ENCODE results near the gene YBX2.

YBX2 gene

DNA sequence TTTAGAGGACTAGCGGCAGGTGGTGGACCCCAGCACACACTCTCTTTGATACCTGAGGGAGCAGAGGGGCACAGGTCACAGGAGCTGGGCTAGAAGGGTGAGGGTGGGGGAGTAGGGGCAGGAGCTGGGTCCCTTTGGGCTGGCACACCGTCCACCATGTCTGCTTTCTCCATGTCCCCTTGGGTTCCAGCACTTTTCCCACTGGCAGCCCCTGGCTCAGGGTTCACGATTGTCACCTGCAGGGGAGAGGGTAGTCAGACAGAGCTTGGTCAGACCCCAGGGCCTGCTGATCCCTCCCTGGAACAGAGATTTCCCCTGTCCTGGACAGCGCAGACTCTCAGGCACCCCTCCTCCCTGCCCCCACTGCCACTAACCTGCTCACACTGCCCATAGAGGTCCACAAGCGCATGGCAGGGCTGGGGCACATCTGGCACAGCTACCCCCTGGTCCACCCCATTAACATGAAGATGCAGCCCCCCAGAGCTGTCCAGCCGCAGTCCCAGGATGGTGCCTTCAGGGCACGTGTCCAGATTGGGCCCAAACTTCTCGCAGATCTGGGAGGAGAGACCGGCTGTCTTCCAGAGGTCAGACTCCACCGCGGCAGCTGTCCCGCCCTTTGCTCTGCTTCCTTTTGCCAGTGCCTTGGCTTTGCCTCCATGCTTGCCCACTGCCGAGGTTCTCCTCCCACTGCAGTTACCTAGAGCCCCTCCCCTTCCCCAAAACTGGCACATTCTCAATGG lies 23.9 kb upstream of the YBX2 start:
- POLR2A ChIA-PET, result interaction anchor here (0.6 to 2.0 kb wide), 3 partner anchors 9 to 516 kb away, joined by 3 to 13 read pairs (median 4); partner anchors contain the start of genes KDM6B and NEURL4

DNA sequence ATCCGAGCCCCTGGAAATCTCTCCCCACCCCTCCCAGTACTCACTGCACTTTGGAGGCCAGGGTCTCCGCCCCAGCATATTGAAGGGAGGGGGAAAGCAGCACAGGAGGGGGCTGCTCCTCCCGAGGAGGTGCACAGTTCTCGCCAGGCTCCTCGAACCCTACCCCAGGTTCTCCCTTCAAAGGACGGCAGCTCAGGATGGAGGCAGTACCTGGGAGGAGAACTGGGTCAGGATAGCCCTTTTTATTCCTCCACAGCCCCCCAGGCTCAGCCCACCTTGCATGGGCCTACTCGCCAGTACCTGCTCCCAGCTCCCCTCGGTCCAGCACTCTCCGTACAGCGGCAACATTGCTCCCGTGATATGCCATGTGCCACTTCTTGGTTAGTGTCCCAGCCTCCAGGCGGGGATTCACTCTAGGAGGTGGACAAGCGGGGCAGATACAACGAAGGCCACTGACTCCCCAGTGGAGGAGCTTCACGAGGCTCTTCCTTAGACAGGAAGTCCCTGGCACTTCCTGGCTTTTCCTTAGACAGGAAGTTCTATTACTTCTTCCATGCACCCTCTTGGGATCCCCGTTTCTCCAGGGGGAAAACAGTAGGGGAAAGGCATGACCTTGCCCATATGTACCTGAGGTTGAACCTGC lies 22.8 kb upstream of the YBX2 start:
- H3K4me3 ChIP-seq (ENCODE audit: low read depth, low read length), result no peak overlapping the region
- no peak for TF ChIP-seq ZNF404 (tag by site-specific recombination; IDR thresholded peaks at IDR 0.05)
- 0 out of 2 replicates have a peak, but pooled peaks have one; percentile 12 for TF ChIP-seq SP2 (tag by site-specific recombination; IDR thresholded peaks at IDR 0.05)
- H3K9me3 ChIP-seq (ENCODE audit: control insufficient read depth, insufficient read depth, low read depth, low read length), result no peaks in the 10 kb centered on the region
- peaks cover 6% of the 10 kb centered on the region; the same call in 1 of the 2 replicates for H3K4me1 ChIP-seq (ENCODE audit: control insufficient read depth, insufficient read depth, low read length)
- H3K27ac ChIP-seq (ENCODE audit: extremely low read depth, low read depth, low read length), result no peak overlapping the region
- CTCF ChIA-PET, result interaction anchor here (0.8 to 1.5 kb wide), 4 partner anchors 9 to 270 kb away, joined by 3 to 6 read pairs (median 4); partner anchors contain the start of gene SLC2A4
- POLR2A ChIA-PET, result interaction anchor here (0.6 to 2.0 kb wide), 3 partner anchors 8 to 517 kb away, joined by 3 to 13 read pairs (median 4); partner anchors contain the start of genes KDM6B and NEURL4
- H3K36me3 ChIP-seq (ENCODE audit: control insufficient read depth in 2 of 2, insufficient read depth in 1 of 2, low read length in 2 of 2), result peaks cover 31 to 77% of the 10 kb centered on the region in 2 experiments

More for the DNA sequence above, 23.9 kb upstream of the YBX2 start:
- H3K9me3 ChIP-seq (ENCODE audit: control insufficient read depth, insufficient read depth, low read depth, low read length), result no peaks in the 10 kb centered on the region
- CTCF ChIA-PET, result interaction anchor here (1.0 to 1.5 kb wide), 2 partner anchors 8 to 234 kb away, joined by 4 to 6 read pairs; no protein-coding TSS in a partner anchor
- no peak for TF ChIP-seq GFI1B (tag by site-specific recombination; IDR thresholded peaks at IDR 0.05)
- TF ChIP-seq SP2 (tag by site-specific recombination; IDR thresholded peaks at IDR 0.05), result 0 out of 2 replicates have a peak, but pooled peaks have one; percentile 6
- H3K36me3 ChIP-seq (ENCODE audit: control insufficient read depth in 2 of 2, insufficient read depth in 1 of 2, low read length in 2 of 2), result peaks cover 30 to 77% of the 10 kb centered on the region in 2 experiments
- no peak overlapping the region for H3K4me3 ChIP-seq (ENCODE audit: low read depth, low read length)
- no peak overlapping the region for H3K27ac ChIP-seq (ENCODE audit: extremely low read depth, low read depth, low read length)
- peaks cover 6% of the 10 kb centered on the region; the same call in 1 of the 2 replicates for H3K4me1 ChIP-seq (ENCODE audit: control insufficient read depth, insufficient read depth, low read length)

DNA sequence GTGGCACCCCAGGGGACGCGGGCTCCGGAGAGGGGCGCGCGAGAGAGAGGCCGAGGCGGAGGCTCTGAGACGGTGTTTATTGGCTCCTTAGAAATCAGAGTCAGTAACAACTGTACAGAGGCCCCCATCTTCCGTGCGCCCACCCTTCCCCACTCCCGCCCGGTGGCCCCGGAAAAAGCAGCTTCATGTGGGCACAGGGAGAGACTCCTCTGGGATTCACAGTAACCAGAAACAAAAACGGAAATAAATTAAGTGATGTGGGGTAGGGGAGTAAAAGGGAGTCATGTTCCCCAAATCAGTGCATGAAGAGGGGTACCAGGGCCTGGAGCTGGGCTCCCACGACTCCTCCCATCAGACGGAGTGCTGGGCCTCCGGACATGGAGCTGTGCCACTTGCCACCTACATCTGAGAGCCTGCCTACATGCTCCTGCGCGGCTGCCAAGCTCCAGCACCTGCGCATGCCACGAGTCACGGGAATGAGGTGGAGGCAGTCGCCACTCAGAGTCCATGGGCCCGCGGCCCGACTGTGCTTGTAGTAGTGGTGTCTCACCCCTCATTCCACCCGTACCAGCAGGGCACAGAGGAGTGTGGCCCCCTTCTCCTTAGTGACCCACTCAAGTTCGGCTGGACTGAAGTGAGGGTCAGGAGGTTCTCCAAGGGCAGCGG lies 21.3 kb upstream of the YBX2 start:
- Histone ChIP-seq H3K27ac (ENCODE audit: extremely low read depth, low read depth, low read length) (peak overlapping the region; percentile 98), H3K4me1 (ENCODE audit: control insufficient read depth, insufficient read depth, low read length) (peaks cover 6% of the 10 kb centered on the region; the same call in 1 of the 2 replicates), H3K36me3 (ENCODE audit: control insufficient read depth in 2 of 2, insufficient read depth in 1 of 2, low read length in 2 of 2) (peaks cover 38 to 75% of the 10 kb centered on the region in 2 experiments), H3K9me3 (ENCODE audit: control insufficient read depth, insufficient read depth, low read depth, low read length) (no peaks in the 10 kb centered on the region), H3K4me3 (ENCODE audit: low read depth, low read length) (peak overlapping the region; percentile 87)
- CTCF ChIA-PET, result interaction anchor here (0.6 to 1.3 kb wide), 4 partner anchors 14 to 270 kb away, joined by 3 to 5 read pairs (median 4); no protein-coding TSS in a partner anchor
- POLR2A ChIA-PET, result interaction anchor here (0.6 to 4.1 kb wide), 6 partner anchors 14 to 388 kb away, joined by 3 to 42 read pairs (median 4); partner anchors contain the start of genes ACADVL, DLG4, NEURL4 and SLC2A4
- TF ChIP-seq ZBTB17 (tag by site-specific recombination; IDR thresholded peaks at IDR 0.05), result no peak
- 0 out of 2 replicates have a peak, but pooled peaks have one; percentile 3 for TF ChIP-seq SP3 (tag by site-specific recombination; IDR thresholded peaks at IDR 0.05)
- TF ChIP-seq, protein P1, sequence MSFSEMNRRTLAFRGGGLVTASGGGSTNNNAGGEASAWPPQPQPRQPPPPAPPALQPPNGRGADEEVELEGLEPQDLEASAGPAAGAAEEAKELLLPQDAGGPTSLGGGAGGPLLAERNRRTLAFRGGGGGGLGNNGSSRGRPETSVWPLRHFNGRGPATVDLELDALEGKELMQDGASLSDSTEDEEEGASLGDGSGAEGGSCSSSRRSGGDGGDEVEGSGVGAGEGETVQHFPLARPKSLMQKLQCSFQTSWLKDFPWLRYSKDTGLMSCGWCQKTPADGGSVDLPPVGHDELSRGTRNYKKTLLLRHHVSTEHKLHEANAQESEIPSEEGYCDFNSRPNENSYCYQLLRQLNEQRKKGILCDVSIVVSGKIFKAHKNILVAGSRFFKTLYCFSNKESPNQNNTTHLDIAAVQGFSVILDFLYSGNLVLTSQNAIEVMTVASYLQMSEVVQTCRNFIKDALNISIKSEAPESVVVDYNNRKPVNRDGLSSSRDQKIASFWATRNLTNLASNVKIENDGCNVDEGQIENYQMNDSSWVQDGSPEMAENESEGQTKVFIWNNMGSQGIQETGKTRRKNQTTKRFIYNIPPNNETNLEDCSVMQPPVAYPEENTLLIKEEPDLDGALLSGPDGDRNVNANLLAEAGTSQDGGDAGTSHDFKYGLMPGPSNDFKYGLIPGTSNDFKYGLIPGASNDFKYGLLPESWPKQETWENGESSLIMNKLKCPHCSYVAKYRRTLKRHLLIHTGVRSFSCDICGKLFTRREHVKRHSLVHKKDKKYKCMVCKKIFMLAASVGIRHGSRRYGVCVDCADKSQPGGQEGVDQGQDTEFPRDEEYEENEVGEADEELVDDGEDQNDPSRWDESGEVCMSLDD (tag by site-specific recombination; IDR thresholded peaks at IDR 0.05), result peak; percentile 32; the same call in 1 of the 2 replicates
- TF ChIP-seq, protein P2, sequence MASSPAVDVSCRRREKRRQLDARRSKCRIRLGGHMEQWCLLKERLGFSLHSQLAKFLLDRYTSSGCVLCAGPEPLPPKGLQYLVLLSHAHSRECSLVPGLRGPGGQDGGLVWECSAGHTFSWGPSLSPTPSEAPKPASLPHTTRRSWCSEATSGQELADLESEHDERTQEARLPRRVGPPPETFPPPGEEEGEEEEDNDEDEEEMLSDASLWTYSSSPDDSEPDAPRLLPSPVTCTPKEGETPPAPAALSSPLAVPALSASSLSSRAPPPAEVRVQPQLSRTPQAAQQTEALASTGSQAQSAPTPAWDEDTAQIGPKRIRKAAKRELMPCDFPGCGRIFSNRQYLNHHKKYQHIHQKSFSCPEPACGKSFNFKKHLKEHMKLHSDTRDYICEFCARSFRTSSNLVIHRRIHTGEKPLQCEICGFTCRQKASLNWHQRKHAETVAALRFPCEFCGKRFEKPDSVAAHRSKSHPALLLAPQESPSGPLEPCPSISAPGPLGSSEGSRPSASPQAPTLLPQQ (tag by site-specific recombination; IDR thresholded peaks at IDR 0.05), result 0 out of 2 replicates have a peak, but pooled peaks have one; percentile 10
- 0 out of 2 replicates have a peak, but pooled peaks have one; percentile 26 for TF ChIP-seq ZNF629 (tag by site-specific recombination; IDR thresholded peaks at IDR 0.05)
- TF ChIP-seq ZNF155 (tag by site-specific recombination; IDR thresholded peaks at IDR 0.05), result no peak
- TF ChIP-seq ZNF561 (tag by site-specific recombination; IDR thresholded peaks at IDR 0.05; ENCODE audit: borderline replicate concordance), result 0 out of 2 replicates have a peak, but pooled peaks have one; percentile 45
- 0 out of 2 replicates have a peak, but pooled peaks have one; percentile 11 for TF ChIP-seq YY1 (tag by site-specific recombination; IDR thresholded peaks at IDR 0.05)
- TF ChIP-seq, protein P3, sequence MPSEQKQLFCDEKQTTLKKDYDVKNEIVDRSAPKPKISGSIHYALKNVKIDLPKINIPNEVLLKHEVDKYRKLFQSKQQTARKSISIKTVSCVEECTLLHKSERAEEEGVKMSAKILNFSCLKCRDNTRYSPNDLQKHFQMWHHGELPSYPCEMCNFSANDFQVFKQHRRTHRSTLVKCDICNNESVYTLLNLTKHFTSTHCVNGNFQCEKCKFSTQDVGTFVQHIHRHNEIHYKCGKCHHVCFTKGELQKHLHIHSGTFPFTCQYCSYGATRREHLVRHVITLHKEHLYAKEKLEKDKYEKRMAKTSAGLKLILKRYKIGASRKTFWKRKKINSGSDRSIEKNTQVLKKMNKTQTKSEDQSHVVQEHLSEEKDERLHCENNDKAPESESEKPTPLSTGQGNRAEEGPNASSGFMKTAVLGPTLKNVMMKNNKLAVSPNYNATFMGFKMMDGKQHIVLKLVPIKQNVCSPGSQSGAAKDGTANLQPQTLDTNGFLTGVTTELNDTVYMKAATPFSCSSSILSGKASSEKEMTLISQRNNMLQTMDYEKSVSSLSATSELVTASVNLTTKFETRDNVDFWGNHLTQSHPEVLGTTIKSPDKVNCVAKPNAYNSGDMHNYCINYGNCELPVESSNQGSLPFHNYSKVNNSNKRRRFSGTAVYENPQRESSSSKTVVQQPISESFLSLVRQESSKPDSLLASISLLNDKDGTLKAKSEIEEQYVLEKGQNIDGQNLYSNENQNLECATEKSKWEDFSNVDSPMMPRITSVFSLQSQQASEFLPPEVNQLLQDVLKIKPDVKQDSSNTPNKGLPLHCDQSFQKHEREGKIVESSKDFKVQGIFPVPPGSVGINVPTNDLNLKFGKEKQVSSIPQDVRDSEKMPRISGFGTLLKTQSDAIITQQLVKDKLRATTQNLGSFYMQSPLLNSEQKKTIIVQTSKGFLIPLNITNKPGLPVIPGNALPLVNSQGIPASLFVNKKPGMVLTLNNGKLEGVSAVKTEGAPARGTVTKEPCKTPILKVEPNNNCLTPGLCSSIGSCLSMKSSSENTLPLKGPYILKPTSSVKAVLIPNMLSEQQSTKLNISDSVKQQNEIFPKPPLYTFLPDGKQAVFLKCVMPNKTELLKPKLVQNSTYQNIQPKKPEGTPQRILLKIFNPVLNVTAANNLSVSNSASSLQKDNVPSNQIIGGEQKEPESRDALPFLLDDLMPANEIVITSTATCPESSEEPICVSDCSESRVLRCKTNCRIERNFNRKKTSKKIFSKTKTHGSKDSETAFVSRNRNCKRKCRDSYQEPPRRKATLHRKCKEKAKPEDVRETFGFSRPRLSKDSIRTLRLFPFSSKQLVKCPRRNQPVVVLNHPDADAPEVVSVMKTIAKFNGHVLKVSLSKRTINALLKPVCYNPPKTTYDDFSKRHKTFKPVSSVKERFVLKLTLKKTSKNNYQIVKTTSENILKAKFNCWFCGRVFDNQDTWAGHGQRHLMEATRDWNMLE (tag by site-specific recombination; conservative IDR thresholded peaks at IDR 0.05; ENCODE audit: low read depth), result 0 out of 2 replicates have a peak, but pooled peaks have one; percentile 14
- 0 out of 2 replicates have a peak, but pooled peaks have one; percentile 37 for TF ChIP-seq ZNF2 (tag by site-specific recombination; IDR thresholded peaks at IDR 0.05)
- TF ChIP-seq ZNF654 (tag by site-specific recombination; IDR thresholded peaks at IDR 0.05; ENCODE audit: low read depth), result no peak
- TF ChIP-seq ZNF600 (tag by site-specific recombination; IDR thresholded peaks at IDR 0.05), result peak; percentile 46; the same call in 1 of the 2 replicates

Data from HEK293 (cell line).